22Rv1 (cell line): ENCODE measurements around the gene RBM11.

Experiments
- CTCF ChIP-seq: fragments of 450-650 bp; IDR thresholded peaks from 2 replicates; pipeline ENCODE4 v1.5.1; 2017; ENCODE audit warnings: mild to moderate bottlenecking
- ZFX ChIP-seq: fragments of 450-650 bp; IDR thresholded peaks from 2 replicates; pipeline ENCODE4 v1.6.1; 2017; ENCODE audit warnings: antibody characterized with exemption, borderline replicate concordance

GRCh38 chr21:14273736-14274538 is 58.0 kb downstream of the RBM11 start:
- TF ChIP-seq CTCF (no peak), ZFX (no peak)
